Trophoblast cell (in vitro differentiated cells and primary cell): ENCODE results near the gene GIN1.

Experiments used
- DNase-seq, 2 donors: peaks; one replicate each; pipeline ENCODE4 v3.0.0-alpha.2; 2016
- H2AFZ ChIP-seq: 2 replicates; pipeline ENCODE4 v1.6.1; 2013; ENCODE audit warnings: low read length, moderate library complexity, mild to moderate bottlenecking; ENCODE audit not compliant: insufficient read depth, poor library complexity
- H2AK5ac ChIP-seq: 2 replicates; pipeline ENCODE4 v1.6.1; 2013; ENCODE audit warnings: mild to moderate bottlenecking, low read length
- H2BK120ac ChIP-seq: 2 replicates; pipeline ENCODE4 v1.6.1; 2013; ENCODE audit warnings: low read length, mild to moderate bottlenecking, moderate library complexity; ENCODE audit not compliant: insufficient read depth, poor library complexity
- H2BK12ac ChIP-seq: 2 replicates; pipeline ENCODE4 v1.6.1; 2013; ENCODE audit warnings: mild to moderate bottlenecking, low read length, moderate library complexity
- H2BK5ac ChIP-seq: 2 replicates; pipeline ENCODE4 v1.6.1; 2013; ENCODE audit warnings: low read length, low read depth, moderate library complexity, mild to moderate bottlenecking; ENCODE audit not compliant: poor library complexity
- H3K14ac ChIP-seq: 2 replicates; pipeline ENCODE4 v1.6.1; 2013; ENCODE audit warnings: mild to moderate bottlenecking, low read length
- H3K18ac ChIP-seq: 2 replicates; pipeline ENCODE4 v1.6.1; 2013; ENCODE audit warnings: mild to moderate bottlenecking, low read length
- H3K23ac ChIP-seq: 2 replicates; pipeline ENCODE4 v1.6.1; 2013; ENCODE audit warnings: low read length
- H3K27ac ChIP-seq: 2 replicates; pipeline ENCODE4 v1.5.1; 2013; ENCODE audit warnings: low read depth, mild to moderate bottlenecking, inconsistent platforms, low read length, moderate library complexity
- H3K27me3 ChIP-seq: 2 replicates; pipeline ENCODE4 v1.6.1; 2013; ENCODE audit warnings: inconsistent platforms, mild to moderate bottlenecking, low read length, moderate library complexity; ENCODE audit not compliant: insufficient read depth
- H3K36me3 ChIP-seq, 2 experiments: 1 replicate in 1 of 2; 2 replicates in 1 of 2; pipeline ENCODE4 v1.6.1; 2013; ENCODE audit warnings: low read length in 2 of 2, mild to moderate bottlenecking in 2 of 2, moderate library complexity in 1 of 2; ENCODE audit not compliant: insufficient read depth in 2 of 2, control insufficient read depth in 1 of 2
- H3K4ac ChIP-seq: 2 replicates; pipeline ENCODE4 v1.6.1; 2013; ENCODE audit warnings: low read depth, mild to moderate bottlenecking, low read length, moderate library complexity
- H3K4me1 ChIP-seq, 2 experiments: 1 replicate in 1 of 2; 2 replicates in 1 of 2; pipeline ENCODE4 v1.6.1; 2013; ENCODE audit warnings: low read length in 2 of 2, mild to moderate bottlenecking in 2 of 2, moderate library complexity in 1 of 2; ENCODE audit not compliant: insufficient read depth in 2 of 2, control insufficient read depth in 1 of 2
- H3K4me2 ChIP-seq: 2 replicates; pipeline ENCODE4 v1.6.1; 2013; ENCODE audit warnings: inconsistent platforms, mild to moderate bottlenecking, low read length, moderate library complexity
- H3K4me3 ChIP-seq: 2 replicates; pipeline ENCODE4 v1.5.1; 2013; ENCODE audit warnings: mild to moderate bottlenecking, low read depth, low read length, inconsistent platforms
- H3K79me1 ChIP-seq: one replicate; pipeline ENCODE4 v1.6.1; 2013; ENCODE audit warnings: low read length
- H3K79me2 ChIP-seq: 2 replicates; pipeline ENCODE4 v1.6.1; 2013; ENCODE audit warnings: low read length, mild to moderate bottlenecking; ENCODE audit not compliant: control insufficient read depth, insufficient read depth, poor library complexity
- H3K9ac ChIP-seq: 2 replicates; pipeline ENCODE4 v1.6.1; 2013; ENCODE audit warnings: mild to moderate bottlenecking, low read length
- H3K9me3 ChIP-seq: 2 replicates; pipeline ENCODE4 v1.6.1; 2013; ENCODE audit warnings: low read depth, mild to moderate bottlenecking, control low read depth, inconsistent platforms, low read length; ENCODE audit not compliant: insufficient read depth
- H4K12ac ChIP-seq: 2 replicates; pipeline ENCODE4 v1.6.1; 2013; ENCODE audit warnings: low read depth, mild to moderate bottlenecking, low read length, moderate library complexity
- H4K8ac ChIP-seq: 2 replicates; pipeline ENCODE4 v1.6.1; 2013; ENCODE audit warnings: low read depth, mild to moderate bottlenecking, low read length, moderate library complexity
- H4K91ac ChIP-seq: one replicate; pipeline ENCODE4 v1.6.1; 2013; ENCODE audit warnings: low read depth, mild to moderate bottlenecking, low read length, moderate library complexity
- WGBS: extraction: QIAGEN DNeasy Blood & Tissue Kit; methylation state at CpG from one replicate; pipeline ENCODE4 v1.1.7; 2013; ENCODE audit warnings: missing lambda C conversion rate; ENCODE audit not compliant: insufficient read length, insufficient coverage; ENCODE audit errors: extremely low coverage; 5-methylcytosine and 5-hydroxymethylcytosine counted together

The GIN1 gene

GRCh38 chr5:103135461-103135860, 15.5 kb upstream of the GIN1 start:
- no CpG with 5 or more reads among the region's 1 CpG for WGBS

GRCh38 chr5:103133231-103133630, 13.3 kb upstream of the GIN1 start:
- Histone ChIP-seq H3K9ac (no peak overlapping the region), H3K9me3 (no peaks in the 10 kb centered on the region), H4K8ac (no peak overlapping the region), H3K4ac (no peak overlapping the region), H3K79me2 (no peaks in the 10 kb centered on the region), H4K12ac (no peak overlapping the region), H2BK120ac (no peak overlapping the region), H4K91ac (no peak overlapping the region), H2BK5ac (no peak overlapping the region), H2AFZ (no peak overlapping the region), H3K4me2 (no peak overlapping the region), H3K27me3 (no peaks in the 10 kb centered on the region), H3K18ac (no peak overlapping the region), H2BK12ac (no peak overlapping the region), H3K4me3 (no peak overlapping the region), H3K79me1 (no peaks in the 10 kb centered on the region), H3K14ac (no peak overlapping the region), H3K27ac (no peak overlapping the region), H3K4me1 (no peaks in the 10 kb centered on the region), H2AK5ac (no peak overlapping the region), H3K23ac (no peak overlapping the region), H3K36me3 (peaks cover 3 to 4% of the 10 kb centered on the region in 2 experiments)
- no peak for DNase-seq
- no CpG with 5 or more reads among the region's 2 CpGs for WGBS

More at GRCh38 chr5:103135461-103135860, 15.5 kb upstream of the GIN1 start:
- Histone ChIP-seq H3K4me3 (no peak overlapping the region), H2BK120ac (no peak overlapping the region), H3K4me2 (no peak overlapping the region), H3K23ac (no peak overlapping the region), H2AFZ (no peak overlapping the region), H3K9me3 (no peaks in the 10 kb centered on the region), H2BK5ac (no peak overlapping the region), H3K14ac (no peak overlapping the region), H2BK12ac (no peak overlapping the region), H3K79me2 (no peaks in the 10 kb centered on the region), H3K4me1 (no peaks in the 10 kb centered on the region), H4K8ac (no peak overlapping the region), H4K91ac (no peak overlapping the region), H3K36me3 (peaks cover 3 to 4% of the 10 kb centered on the region in 2 experiments), H4K12ac (no peak overlapping the region), H3K27ac (no peak overlapping the region), H3K4ac (no peak overlapping the region), H3K79me1 (no peaks in the 10 kb centered on the region), H2AK5ac (no peak overlapping the region), H3K18ac (no peak overlapping the region), H3K9ac (no peak overlapping the region), H3K27me3 (no peaks in the 10 kb centered on the region)
- no peak for DNase-seq

DNA sequence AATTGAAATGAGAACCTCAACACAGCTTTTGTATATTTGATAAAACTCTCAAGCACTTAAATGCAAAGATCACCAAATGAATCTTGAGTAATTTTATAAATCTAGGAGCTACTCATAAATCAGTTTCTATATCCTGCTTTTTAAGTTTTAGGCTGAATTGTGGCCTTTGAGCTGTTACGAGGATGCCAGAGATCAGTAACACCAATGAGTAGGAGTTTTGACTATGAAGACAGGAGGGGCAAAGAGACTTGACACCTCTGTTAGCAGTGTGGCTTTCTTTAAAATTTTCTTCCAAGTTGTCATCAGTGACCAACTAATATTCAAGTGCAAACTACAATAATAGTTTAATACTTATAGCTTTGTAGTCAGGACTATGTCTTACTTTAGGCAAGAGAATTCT, 12.7 kb upstream of the GIN1 start:
- H3K18ac ChIP-seq = no peak overlapping the region
- no peak overlapping the region for H2BK120ac ChIP-seq
- H3K36me3 ChIP-seq = peaks cover 3 to 4% of the 10 kb centered on the region in 2 experiments
- H3K9ac ChIP-seq = no peak overlapping the region
- no peak overlapping the region for H3K27ac ChIP-seq
- H3K4me1 ChIP-seq = no peaks in the 10 kb centered on the region
- no peak overlapping the region for H2AFZ ChIP-seq
- H3K27me3 ChIP-seq = no peaks in the 10 kb centered on the region
- no peak overlapping the region for H4K8ac ChIP-seq
- no peak overlapping the region for H3K4me3 ChIP-seq
- DNase-seq = no peak
- no peak overlapping the region for H3K4ac ChIP-seq
- H3K4me2 ChIP-seq = no peak overlapping the region
- H3K9me3 ChIP-seq = no peaks in the 10 kb centered on the region
- no peak overlapping the region for H2BK5ac ChIP-seq
- no peak overlapping the region for H3K23ac ChIP-seq
- no peak overlapping the region for H3K14ac ChIP-seq
- no peak overlapping the region for H2AK5ac ChIP-seq
- no peaks in the 10 kb centered on the region for H3K79me1 ChIP-seq
- H2BK12ac ChIP-seq = no peak overlapping the region
- no peak overlapping the region for H4K12ac ChIP-seq
- H3K79me2 ChIP-seq = no peaks in the 10 kb centered on the region
- no CpG with 5 or more reads among the region's 1 CpG for WGBS
- H4K91ac ChIP-seq = no peak overlapping the region

DNA sequence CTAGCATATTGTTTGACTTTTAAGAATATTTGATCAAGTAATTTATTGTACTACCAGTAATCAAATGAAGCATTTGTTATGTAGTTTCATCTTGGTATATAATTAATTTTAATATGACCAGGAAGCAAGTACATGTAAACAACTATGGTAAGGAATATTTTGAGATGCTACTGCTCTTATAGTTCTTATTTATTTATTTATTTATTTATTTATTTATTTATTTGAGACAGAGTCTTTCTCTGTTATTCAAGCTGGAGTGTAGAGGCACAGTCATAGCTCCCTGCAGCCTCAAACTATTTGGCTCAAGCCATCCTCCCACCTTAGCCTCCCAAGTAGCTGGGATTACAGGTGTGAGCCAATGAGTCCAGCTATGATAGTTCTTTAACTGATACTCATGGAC, 8.3 kb upstream of the GIN1 start:
- no peak overlapping the region for H2BK5ac ChIP-seq
- H3K9ac ChIP-seq = no peak overlapping the region
- no peak overlapping the region for H3K4me2 ChIP-seq
- no peak overlapping the region for H4K12ac ChIP-seq
- H3K79me1 ChIP-seq = no peaks in the 10 kb centered on the region
- H2AFZ ChIP-seq = no peak overlapping the region
- no peak for DNase-seq
- H3K4me1 ChIP-seq = no peaks in the 10 kb centered on the region
- H4K91ac ChIP-seq = no peak overlapping the region
- H2AK5ac ChIP-seq = no peak overlapping the region
- H4K8ac ChIP-seq = no peak overlapping the region
- H3K79me2 ChIP-seq = no peaks in the 10 kb centered on the region
- no peak overlapping the region for H3K4me3 ChIP-seq
- no peak overlapping the region for H2BK120ac ChIP-seq
- H3K27me3 ChIP-seq = no peaks in the 10 kb centered on the region
- H3K27ac ChIP-seq = no peak overlapping the region
- H3K9me3 ChIP-seq = no peaks in the 10 kb centered on the region
- H3K23ac ChIP-seq = no peak overlapping the region
- H3K18ac ChIP-seq = no peak overlapping the region
- no peak overlapping the region for H3K14ac ChIP-seq
- H2BK12ac ChIP-seq = no peak overlapping the region
- peaks cover 0 to 2% of the 10 kb centered on the region in 2 experiments for H3K36me3 ChIP-seq
- no peak overlapping the region for H3K4ac ChIP-seq
